ENCODE results near the gene POLR3B.

DNA sequence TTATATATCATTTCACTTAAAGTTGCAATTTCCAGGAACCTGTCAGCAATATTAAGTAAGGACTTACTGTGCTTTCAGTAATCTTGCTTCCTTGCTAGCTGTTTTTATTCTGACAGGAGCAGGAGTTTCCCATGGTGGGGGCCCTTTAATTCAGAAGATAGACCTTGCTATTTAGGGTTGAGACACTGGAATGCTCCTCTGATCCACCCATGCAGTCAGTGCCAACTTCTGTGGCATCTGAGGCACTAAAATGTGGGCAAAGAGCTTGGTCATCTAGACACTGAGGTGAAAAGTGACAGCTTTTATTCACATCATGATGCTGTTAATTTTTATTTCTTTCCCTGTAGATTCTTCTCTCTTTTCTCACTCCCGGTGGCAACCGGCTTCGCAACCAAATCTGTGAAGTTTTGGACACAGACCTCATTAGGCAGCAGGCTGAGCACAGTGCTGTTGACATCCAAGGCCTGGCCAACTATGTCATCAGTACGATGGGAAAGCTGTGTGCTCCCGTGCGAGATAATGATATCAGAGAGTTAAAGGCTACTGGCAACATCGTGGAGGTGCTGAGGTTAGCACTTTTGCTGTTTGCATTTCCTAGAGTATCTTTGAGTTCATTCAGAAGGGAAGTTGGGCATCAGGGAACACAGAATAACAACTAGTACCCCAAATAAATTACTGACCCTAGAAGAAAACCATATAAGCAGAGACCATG lies 36.3 kb upstream of the POLR3B start:
- TF ChIP-seq, protein P1, sequence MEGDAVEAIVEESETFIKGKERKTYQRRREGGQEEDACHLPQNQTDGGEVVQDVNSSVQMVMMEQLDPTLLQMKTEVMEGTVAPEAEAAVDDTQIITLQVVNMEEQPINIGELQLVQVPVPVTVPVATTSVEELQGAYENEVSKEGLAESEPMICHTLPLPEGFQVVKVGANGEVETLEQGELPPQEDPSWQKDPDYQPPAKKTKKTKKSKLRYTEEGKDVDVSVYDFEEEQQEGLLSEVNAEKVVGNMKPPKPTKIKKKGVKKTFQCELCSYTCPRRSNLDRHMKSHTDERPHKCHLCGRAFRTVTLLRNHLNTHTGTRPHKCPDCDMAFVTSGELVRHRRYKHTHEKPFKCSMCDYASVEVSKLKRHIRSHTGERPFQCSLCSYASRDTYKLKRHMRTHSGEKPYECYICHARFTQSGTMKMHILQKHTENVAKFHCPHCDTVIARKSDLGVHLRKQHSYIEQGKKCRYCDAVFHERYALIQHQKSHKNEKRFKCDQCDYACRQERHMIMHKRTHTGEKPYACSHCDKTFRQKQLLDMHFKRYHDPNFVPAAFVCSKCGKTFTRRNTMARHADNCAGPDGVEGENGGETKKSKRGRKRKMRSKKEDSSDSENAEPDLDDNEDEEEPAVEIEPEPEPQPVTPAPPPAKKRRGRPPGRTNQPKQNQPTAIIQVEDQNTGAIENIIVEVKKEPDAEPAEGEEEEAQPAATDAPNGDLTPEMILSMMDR (conservative IDR thresholded peaks at IDR 0.05 in 1 of 2, IDR thresholded peaks at IDR 0.05 in 1 of 2; ENCODE audit: extremely low read depth in 1 of 2, insufficient read depth in 1 of 2, low read depth in 1 of 2, low read length in 2 of 2), result no peak
- no peak for TF ChIP-seq EZH2 (IDR thresholded peaks at IDR 0.05; ENCODE audit: borderline replicate concordance, low read length)

Measured in mammary epithelial cell (primary cell).